Endothelial cell (in vitro differentiated cells): ENCODE measurements around the gene FGGY. TPM values are rescaled to one million over a fixed set of nuclear protein-coding genes. Genes with fewer than 3 reads are reported as not detected.

ENCODE experiments used
- DNase-seq: peaks from one replicate; pipeline ENCODE4 v3.0.0; 2021; ENCODE audit warnings: low spot score
- H3K27ac Mint-ChIP-seq: one replicate; pipeline ENCODE4 v1.8.0; 2021; ENCODE audit warnings: mixed read lengths, inconsistent platforms; ENCODE audit not compliant: unreplicated experiment
- H3K27me3 Mint-ChIP-seq: one replicate; pipeline ENCODE4 v1.8.0; 2021; ENCODE audit warnings: mild to moderate bottlenecking, moderate library complexity, mixed read lengths, inconsistent platforms; ENCODE audit not compliant: unreplicated experiment
- H3K36me3 Mint-ChIP-seq: one replicate; pipeline ENCODE4 v1.8.0; 2021; ENCODE audit warnings: mild to moderate bottlenecking, low read depth, mixed read lengths, inconsistent platforms; ENCODE audit not compliant: unreplicated experiment
- H3K4me1 Mint-ChIP-seq: one replicate; pipeline ENCODE4 v1.8.0; 2021; ENCODE audit warnings: mild to moderate bottlenecking, mixed read lengths, inconsistent platforms; ENCODE audit not compliant: unreplicated experiment
- H3K4me3 Mint-ChIP-seq: one replicate; pipeline ENCODE4 v1.8.0; 2021; ENCODE audit warnings: mild to moderate bottlenecking, mixed read lengths, inconsistent platforms; ENCODE audit not compliant: unreplicated experiment
- H3K9me3 Mint-ChIP-seq: one replicate; pipeline ENCODE4 v1.8.0; 2021; ENCODE audit warnings: mixed read lengths, inconsistent platforms; ENCODE audit not compliant: unreplicated experiment
- total RNA-seq: library from RNA; stranded (reverse); fragmentation: NEBNext Ultra II Directional; extraction: Animal tissue kit (Norgen Biotek cat#: 25700); gene quantifications from one replicate; pipeline ENCODE4 v1.2.1, GENCODE V29; 2021; ENCODE audit not compliant: unreplicated experiment
- TF ChIP-seq, protein P1 (sequence below): fragments of 200-600 bp; sonication (generic); IDR thresholded peaks from one replicate; pipeline ENCODE4 v1.5.0; 2021; ENCODE audit warnings: antibody characterized with exemption; ENCODE audit not compliant: unreplicated experiment

The FGGY gene
- total RNA-seq, 1 donor from 2014 or later = 41.2 TPM

DNA sequence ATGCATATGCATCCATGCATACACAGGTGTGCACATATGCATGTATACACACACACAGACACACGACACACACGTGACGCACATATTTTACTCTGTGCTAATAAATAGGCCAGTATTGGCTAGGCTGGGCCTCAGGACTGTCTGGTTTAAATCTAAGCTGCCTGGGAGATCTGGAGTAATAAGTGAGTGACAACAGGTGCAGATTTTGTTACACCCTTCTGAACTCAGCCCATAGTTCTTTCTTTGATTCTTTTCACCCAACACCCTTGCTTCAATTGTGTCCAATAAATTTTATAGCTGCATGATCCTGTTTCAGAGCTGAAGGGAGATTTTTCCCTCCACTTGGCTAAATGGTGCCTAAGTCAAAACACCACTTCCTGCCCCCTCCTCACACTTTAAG is 132.8 kb downstream of the FGGY start:
- H3K27ac Mint-ChIP-seq = no peak overlapping the region
- peaks cover 4% of the 10 kb centered on the region for H3K4me1 Mint-ChIP-seq
- peaks cover 7% of the 10 kb centered on the region for H3K36me3 Mint-ChIP-seq
- TF ChIP-seq, protein P1, sequence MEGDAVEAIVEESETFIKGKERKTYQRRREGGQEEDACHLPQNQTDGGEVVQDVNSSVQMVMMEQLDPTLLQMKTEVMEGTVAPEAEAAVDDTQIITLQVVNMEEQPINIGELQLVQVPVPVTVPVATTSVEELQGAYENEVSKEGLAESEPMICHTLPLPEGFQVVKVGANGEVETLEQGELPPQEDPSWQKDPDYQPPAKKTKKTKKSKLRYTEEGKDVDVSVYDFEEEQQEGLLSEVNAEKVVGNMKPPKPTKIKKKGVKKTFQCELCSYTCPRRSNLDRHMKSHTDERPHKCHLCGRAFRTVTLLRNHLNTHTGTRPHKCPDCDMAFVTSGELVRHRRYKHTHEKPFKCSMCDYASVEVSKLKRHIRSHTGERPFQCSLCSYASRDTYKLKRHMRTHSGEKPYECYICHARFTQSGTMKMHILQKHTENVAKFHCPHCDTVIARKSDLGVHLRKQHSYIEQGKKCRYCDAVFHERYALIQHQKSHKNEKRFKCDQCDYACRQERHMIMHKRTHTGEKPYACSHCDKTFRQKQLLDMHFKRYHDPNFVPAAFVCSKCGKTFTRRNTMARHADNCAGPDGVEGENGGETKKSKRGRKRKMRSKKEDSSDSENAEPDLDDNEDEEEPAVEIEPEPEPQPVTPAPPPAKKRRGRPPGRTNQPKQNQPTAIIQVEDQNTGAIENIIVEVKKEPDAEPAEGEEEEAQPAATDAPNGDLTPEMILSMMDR = no peak
- no peaks in the 10 kb centered on the region for H3K9me3 Mint-ChIP-seq
- no peak overlapping the region for H3K4me3 Mint-ChIP-seq
- H3K27me3 Mint-ChIP-seq = peaks cover 2% of the 10 kb centered on the region
- no peak for DNase-seq

GRCh38 chr1:59431566-59432294 is 134.8 kb downstream of the FGGY start:
- peaks cover 23% of the 10 kb centered on the region for H3K4me1 Mint-ChIP-seq
- no peaks in the 10 kb centered on the region for H3K9me3 Mint-ChIP-seq
- H3K27ac Mint-ChIP-seq = no peak overlapping the region
- DNase-seq = no peak
- no peak overlapping the region for H3K4me3 Mint-ChIP-seq
- peaks cover 13% of the 10 kb centered on the region for H3K36me3 Mint-ChIP-seq
- TF ChIP-seq, protein P1 = no peak
- H3K27me3 Mint-ChIP-seq = peaks cover 11% of the 10 kb centered on the region

DNA sequence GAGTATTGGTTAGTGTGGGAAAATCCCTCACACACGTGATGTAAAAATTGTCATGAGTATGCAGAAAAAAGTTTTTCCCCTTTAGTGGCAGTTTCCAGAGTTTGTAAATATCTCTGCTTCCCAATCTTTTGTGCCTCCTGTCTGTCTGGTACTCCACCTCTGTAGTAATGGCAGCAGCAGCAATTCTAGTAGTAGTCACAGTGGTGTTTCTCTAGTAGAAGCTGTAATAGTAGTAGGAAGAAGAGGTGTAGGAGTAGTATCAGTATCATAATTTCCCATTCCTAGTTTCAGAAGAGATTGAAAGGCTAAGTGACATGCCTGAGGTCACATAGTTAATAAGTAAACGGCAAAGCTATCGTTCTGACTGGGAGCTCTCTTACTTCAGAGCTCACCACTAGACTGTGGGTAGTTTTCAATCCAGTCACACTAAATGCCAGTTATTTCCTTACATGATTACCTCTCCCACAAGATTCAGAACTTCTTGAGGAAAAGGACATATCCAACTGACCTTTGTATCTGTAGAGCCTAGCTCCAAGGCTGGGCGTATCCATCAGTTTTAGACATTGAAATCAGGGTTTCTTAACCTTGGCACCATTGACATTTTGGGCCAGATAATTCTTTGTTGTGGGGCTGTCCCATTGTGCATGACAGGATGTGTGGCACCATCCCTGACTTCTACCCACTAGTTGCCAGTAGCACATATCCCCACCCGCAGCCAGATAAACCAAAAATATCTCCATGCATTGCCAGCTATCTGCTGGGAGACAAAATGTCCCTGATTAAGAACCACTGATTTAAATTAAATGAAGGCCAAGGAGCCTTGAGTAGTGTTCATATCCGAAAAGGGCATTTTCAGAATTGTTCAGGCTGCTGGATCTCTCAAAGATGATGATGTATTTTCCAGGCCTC is 135.9 kb downstream of the FGGY start:
- peaks cover 11% of the 10 kb centered on the region for H3K36me3 Mint-ChIP-seq
- peaks cover 9% of the 10 kb centered on the region for H3K27me3 Mint-ChIP-seq
- H3K9me3 Mint-ChIP-seq = no peaks in the 10 kb centered on the region
- no peak overlapping the region for H3K4me3 Mint-ChIP-seq
- H3K27ac Mint-ChIP-seq = no peak overlapping the region
- H3K4me1 Mint-ChIP-seq = peaks cover 31% of the 10 kb centered on the region
- no peak for DNase-seq
- TF ChIP-seq, protein P1 = no peak

GRCh38 chr1:59433440-59433813 is 136.5 kb downstream of the FGGY start:
- TF ChIP-seq, protein P1 = no peak
- no peak for DNase-seq
- no peak overlapping the region for H3K4me3 Mint-ChIP-seq
- H3K4me1 Mint-ChIP-seq = peaks cover 33% of the 10 kb centered on the region
- H3K36me3 Mint-ChIP-seq = peaks cover 11% of the 10 kb centered on the region
- no peak overlapping the region for H3K27ac Mint-ChIP-seq
- no peaks in the 10 kb centered on the region for H3K9me3 Mint-ChIP-seq
- H3K27me3 Mint-ChIP-seq = peaks cover 9% of the 10 kb centered on the region

DNA sequence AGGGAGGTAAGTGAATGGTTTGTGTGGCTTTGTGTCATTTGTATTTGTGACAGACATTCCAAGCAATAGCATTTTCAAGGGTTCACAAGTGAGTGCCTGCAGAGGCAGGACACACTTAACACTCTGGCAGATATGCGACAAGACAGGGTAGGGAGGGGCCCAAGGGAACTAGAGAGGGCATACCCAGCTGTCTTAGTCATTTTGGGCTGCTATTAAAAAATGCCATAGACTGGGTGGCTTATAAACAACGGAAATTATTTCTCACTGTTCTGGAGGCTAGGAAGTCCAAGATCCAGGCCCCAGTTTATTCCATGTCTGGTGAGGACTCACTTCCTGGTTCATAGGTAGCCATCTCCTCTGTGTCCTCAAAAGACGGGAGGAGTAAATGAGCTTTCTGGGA is 137.4 kb downstream of the FGGY start:
- Mint-ChIP-seq H3K27ac (no peak overlapping the region), H3K27me3 (peaks cover 9% of the 10 kb centered on the region), H3K9me3 (no peaks in the 10 kb centered on the region), H3K4me1 (peaks cover 33% of the 10 kb centered on the region), H3K4me3 (no peak overlapping the region), H3K36me3 (peaks cover 11% of the 10 kb centered on the region)
- TF ChIP-seq, protein P1 = no peak
- DNase-seq = no peak
